GM18499 (cell line): ENCODE results near the gene ANKIB1.

Source experiments
- ATAC-seq: cut with Tn5 transposase; IDR thresholded peaks from one replicate; pipeline ENCODE4 v1.9.1; 2021; ENCODE audit warnings: moderate number of reproducible peaks; ENCODE audit not compliant: insufficient read depth, unreplicated experiment

Gene ANKIB1

DNA sequence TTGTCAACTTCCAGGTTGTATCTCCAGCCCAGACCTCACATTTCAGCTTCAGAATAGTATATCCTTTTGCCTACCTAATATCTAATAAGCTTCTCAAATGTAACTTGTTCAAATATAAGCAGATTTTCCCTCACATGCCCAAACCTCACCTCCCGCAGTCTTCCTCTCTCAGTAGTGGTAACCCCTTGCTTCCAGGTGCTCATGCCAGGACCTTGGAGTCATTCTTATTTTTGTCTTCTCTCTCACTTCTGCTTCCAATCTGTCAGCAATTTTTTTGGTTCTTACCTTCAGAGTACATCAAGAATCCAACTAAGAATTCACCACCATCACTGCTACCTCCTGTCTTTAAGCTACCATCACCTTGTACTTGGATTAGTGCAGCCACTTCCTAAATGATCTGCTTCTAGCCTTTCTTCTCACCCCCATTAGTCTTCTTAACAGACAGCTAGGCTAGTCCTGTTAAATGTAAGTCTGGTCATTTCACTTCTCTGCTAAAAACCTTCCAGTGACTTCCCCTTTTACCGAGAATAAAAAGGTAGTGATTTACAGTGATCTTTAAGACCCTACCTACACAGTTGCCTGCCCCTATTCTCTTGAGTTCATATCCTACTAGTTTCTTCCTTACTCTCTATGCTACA lies 14.0 kb downstream of the ANKIB1 start:
- no peak for ATAC-seq

DNA sequence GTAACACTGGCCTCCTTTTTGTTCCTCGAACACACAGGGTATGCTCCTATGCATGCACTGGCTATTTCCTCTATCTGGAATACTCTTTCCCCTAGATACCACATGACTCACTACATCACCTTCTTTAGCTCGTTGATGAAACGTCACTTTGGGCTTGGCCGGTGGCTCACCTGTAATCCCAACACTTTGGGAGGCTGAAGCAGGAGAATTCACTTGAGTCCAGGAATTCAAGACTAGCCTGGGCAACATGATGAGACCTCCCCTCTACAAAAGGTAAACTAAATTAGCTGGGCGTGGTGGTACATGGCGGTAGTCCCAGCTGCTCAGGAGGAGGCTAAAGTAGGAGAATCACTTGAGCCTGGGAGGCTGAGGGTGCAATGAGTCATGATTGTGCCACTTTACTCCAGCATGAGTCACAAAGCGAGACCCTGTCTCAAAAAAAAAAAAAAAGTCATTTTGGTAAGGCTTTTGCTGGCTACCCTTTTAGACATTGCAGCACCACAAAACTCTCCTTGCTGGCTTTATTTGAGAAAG lies 14.5 kb downstream of the ANKIB1 start:
- no peak for ATAC-seq

GRCh38 chr7:92266415-92267241 lies 20.9 kb downstream of the ANKIB1 start:
- no peak for ATAC-seq

- no peak for ATAC-seq
These were observed 23.1 kb downstream of the ANKIB1 start for GRCh38 chr7:92268921-92269320.

DNA sequence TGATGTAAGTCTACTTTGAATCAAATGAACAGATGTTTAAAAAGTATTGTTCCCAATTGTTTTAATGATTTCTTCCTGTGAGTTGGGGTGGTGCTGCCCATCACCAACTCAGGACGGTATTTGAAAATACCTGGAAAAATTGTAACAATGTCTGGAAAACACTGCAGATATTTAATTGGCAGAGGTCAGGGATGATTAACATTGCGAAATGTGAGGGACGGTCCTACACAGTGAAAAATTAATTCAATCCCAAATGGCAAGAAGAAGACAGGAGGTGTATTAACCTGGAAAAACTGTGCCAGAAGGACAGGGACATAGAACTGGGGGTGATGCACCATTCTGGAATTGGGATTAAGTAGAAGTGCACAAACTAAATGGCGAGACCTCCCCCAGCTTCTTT lies 29.6 kb downstream of the ANKIB1 start:
- no peak for ATAC-seq

DNA sequence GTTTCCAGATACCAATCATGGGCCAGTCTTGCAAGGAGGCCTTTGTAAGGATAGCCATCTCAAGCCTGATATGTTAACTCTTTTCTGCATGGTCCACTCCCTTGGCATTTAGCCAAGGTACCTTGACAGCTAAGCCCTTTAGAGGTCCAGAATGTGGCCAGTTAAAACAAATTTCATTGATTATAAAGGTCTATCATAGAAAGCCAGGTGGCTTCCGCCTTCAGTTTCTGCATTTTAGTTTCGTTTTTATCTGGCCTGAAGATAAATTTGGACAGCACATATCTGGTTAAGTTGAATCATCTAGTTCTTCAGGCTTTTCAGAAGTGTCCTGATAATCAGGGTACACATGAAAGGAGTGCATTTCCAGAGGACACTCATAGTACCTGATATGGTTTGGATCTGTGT lies 30.7 kb downstream of the ANKIB1 start:
- ATAC-seq = peak; percentile 61

DNA sequence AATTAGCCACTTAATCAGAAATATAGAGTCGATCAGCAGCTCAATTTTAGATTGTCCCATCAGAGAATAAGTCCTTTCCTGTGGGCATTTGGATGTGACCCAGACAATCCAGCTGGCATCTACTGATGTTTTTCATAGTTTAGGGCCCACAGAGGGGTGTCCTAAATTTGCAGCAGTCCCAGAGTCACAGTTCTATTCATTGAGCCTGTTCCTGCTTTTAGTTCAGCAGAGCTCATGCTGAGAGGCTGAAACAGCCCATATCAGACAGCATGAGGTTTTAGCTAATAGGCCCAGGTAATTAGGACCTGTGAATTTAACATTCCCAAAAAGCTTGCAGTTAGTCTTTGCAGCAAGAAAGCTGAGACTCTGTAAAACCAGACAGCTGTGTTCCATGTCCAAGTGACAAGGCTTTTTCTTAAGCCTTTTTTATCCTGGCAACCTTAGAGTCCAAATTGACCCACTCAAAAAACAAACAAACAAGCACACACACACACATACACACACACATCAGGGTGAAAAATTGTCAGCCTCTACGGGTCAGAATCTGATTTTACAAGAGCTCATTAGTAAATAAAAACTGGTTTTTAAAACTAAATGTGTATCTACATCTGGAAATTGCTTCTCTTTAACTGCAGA lies 33.7 kb downstream of the ANKIB1 start:
- no peak for ATAC-seq

DNA sequence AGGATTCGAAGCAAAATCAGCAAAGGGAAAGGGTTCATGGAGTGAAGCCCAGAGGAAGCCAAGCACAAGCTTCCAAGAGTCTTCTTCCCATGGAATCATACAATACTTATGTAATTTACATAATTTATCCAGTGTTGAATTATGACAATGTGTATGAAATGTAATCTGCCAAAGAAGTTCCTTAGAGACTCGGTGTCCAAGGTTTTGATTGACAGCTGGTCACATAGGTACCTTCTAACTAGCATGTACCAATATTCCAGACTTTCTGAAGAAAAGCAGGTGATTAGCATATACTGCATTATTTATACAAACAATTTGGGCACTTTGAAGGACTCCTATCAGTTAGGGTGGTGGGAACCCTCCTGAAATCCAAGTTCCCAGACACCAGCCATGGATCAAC lies 35.3 kb downstream of the ANKIB1 start:
- ATAC-seq = no peak

GRCh38 chr7:92282221-92282814 lies 36.5 kb downstream of the ANKIB1 start:
- ATAC-seq = no peak

GRCh38 chr7:92282930-92283329 lies 37.2 kb downstream of the ANKIB1 start:
- no peak for ATAC-seq

DNA sequence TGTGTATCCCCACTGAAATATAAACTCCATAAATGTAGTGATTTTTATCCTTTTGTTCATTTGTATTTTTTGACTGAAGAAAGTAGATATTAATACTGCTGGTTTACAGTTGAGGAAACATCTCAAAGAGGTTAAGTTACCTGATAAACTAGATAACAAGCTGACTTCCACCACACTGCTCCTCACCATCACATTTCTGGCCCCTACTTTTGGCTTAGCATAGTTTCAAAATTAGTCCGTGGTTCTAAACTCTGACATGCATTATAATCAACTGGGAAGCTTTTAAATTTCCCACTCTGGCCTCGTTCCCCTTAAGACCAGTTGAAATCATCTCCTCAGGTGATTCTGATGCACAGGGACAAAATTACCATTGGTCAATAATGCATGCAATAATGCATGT lies 43.5 kb downstream of the ANKIB1 start:
- ATAC-seq = no peak

DNA sequence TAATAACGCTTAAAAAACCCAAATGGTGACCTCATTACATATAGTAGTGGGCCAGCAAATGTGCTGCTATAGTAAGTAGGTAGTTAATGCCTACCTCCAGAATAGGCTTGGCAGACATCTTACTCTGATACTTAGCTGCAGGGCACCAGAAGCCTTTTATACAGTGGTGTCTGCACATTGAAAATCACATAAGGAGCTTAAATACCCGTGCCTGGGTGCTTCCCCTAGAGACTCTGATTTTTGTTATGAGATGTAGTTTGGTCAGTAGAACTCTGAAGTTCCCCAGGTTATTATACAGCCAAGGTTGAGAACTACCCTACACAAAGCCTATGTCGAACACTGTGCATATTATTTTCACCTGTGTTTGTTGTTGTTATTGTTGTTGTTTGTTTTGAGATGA lies 47.2 kb downstream of the ANKIB1 start:
- ATAC-seq = no peak

GRCh38 chr7:92293896-92294590 lies 48.3 kb downstream of the ANKIB1 start:
- no peak for ATAC-seq

DNA sequence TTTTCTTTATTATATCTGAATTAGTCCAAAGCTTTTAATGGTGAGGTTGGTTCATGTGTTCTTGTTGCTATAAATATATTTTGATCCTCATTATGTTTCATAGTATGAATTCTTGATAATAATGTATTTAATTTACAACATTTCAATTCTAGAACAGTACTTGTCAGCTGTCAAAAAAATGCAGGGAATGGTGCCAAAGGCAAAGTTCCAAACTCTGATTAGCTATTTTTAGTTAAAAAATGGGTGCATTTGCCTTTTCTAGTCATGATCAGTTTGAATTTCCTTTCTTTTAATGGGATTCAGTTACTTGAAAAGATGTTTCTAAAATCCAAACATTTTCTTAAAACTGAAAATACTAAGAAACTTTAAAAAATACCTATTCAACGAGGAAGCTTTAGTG lies 49.6 kb downstream of the ANKIB1 start:
- ATAC-seq = no peak

DNA sequence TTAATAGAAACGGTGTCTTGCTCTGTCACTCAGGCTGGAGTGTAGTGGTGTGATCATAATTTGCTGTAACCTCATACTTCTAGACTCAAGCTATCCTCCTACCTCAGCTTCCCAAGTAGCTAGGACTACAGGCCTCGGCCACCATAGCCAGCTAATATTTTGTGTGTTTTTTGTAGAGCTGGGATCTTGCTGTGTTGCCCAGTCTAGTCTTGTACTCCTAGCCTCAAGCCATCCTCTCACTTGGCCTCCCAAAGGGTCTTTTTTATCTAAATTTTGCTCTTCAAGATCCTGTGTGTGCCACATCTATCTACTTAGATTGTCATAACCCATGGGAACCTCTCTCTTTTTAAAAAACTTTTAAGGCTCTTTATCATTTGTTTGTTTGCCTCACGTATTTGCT lies 50.5 kb downstream of the ANKIB1 start:
- ATAC-seq = no peak

DNA sequence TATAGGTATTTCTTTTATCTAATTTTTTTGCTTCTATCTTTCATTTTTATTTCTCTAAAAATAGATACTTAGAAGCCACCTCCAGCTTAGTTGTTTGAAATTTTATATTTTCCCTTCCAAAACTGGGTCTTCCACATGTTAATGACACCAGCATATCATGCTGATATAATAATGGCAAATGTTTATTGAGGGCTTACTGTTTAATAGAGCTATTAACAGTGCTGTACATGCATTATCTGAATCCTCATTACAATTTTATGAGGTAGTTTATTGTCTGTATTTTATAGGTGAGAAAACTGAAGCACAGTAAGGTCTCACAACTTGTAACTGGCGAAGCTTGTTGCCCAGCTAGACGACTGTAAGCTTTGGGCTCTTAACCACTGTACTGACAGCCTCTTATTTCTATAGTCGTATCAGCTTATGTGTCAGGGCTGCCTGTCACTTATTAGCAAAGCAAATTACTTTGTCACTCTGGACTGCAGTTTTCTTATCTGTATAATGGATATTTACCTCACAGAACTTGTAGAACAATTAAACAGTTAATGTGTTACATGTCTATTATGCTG lies 51.2 kb downstream of the ANKIB1 start:
- no peak for ATAC-seq

- ATAC-seq = no peak
These were observed 52.0 kb downstream of the ANKIB1 start for GRCh38 chr7:92297736-92298135.

GRCh38 chr7:92303761-92304160 lies 58.0 kb downstream of the ANKIB1 start:
- no peak for ATAC-seq

DNA sequence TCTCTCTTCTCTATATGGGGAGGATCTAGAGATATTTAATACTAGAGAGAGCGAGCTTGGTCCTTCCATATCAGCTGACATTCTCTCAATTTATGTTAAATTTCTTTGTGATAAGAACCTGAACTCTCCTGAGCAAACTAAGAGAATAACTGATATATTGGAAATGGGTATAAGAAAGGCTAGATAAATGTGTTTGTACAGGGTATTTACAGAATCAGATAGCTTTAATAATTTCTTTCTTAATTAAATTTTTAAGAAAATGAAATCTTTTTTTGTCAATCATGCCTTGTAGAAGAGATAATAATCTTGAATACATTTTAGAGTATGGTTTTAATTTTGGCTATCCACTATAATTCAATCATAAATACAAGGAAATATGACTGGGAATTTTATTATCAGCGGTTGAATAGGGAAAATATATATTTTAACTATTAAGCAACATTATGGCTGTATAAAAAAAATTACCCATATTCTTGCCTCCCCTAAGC lies 58.7 kb downstream of the ANKIB1 start:
- ATAC-seq = no peak

- no peak for ATAC-seq
These were observed 60.4 kb downstream of the ANKIB1 start for GRCh38 chr7:92306153-92306552.
